ENCODE results near the gene ABCC1.

ABCC1 gene

DNA sequence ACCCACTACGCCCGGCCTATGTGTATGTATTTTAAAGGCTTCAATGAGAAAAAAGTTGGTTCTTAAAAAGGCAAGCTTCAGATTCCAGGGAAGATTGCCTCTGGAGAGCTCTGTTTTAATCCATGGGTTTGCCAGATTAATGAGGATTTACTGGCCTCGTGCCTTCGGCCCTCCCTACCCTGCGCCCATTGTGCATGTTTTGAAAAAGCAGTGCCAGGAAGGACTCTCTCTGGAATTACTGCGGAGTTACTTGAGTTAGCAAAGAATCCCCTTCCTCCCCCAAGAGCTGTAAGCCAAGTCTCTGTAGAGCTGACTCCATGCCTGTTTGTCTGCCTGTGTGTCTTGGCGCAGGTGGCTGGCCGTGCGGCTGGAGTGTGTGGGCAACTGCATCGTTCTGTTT lies 175.0 kb downstream of the ABCC1 start (continued):
- TF ChIP-seq ZNF776 (tag by site-specific recombination; IDR thresholded peaks at IDR 0.05; ENCODE audit: borderline replicate concordance), result no peak

DNA sequence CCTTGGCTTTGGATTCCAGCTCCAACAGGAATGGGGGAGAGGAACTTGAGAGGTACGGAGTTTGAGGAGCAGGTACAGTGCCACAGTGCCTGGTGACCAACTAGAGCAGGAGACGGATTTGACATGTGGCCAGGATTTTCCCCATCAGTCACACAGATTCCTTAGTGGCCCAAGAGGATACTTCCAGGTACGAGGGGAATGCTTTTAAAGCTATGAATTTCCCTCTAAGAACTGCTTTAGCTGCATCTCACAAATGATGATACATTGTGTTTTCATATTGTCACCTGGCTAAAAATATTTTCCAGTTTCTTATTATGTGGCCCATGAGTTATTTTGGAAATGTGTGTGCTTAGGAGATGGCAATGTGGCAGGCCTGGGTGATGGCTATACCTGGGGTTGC lies 175.6 kb downstream of the ABCC1 start:
- ChIA-PET POLR2A (interaction anchor here (0.6 kb wide), 1 partner anchor 24 kb away, joined by 4 read pairs; no protein-coding TSS in a partner anchor), CTCF (interaction anchor here (0.6 to 1.4 kb wide), 3 partner anchors 26 to 359 kb away, joined by 3 to 5 read pairs (median 3); no protein-coding TSS in a partner anchor)
- Histone ChIP-seq H3K9me3 (ENCODE audit: control insufficient read depth, insufficient read depth, low read depth, low read length) (no peaks in the 10 kb centered on the region), H3K27ac (ENCODE audit: extremely low read depth, low read depth, low read length) (no peak overlapping the region), H3K4me1 (ENCODE audit: control insufficient read depth, insufficient read depth, low read length) (no peaks in the 10 kb centered on the region), H3K4me3 (ENCODE audit: low read depth, low read length) (no peak overlapping the region), H3K36me3 (ENCODE audit: control insufficient read depth in 2 of 2, insufficient read depth in 1 of 2, low read length in 2 of 2) (peaks cover 23 to 71% of the 10 kb centered on the region in 2 experiments; a peak in 2 of 3 replicates)
- TF ChIP-seq ZNF777 (tag by site-specific recombination; IDR thresholded peaks at IDR 0.05; ENCODE audit: borderline replicate concordance), result no peak
- TF ChIP-seq ZBTB20 (tag by site-specific recombination; IDR thresholded peaks at IDR 0.05), result no peak
- TF ChIP-seq ZNF239 (tag by site-specific recombination; IDR thresholded peaks at IDR 0.05), result no peak
- no peak for TF ChIP-seq ZNF654 (tag by site-specific recombination; IDR thresholded peaks at IDR 0.05; ENCODE audit: low read depth)
- no peak for TF ChIP-seq ZNF184 (tag by site-specific recombination; IDR thresholded peaks at IDR 0.05)
- no peak for TF ChIP-seq ZSCAN23 (tag by site-specific recombination; IDR thresholded peaks at IDR 0.05)
- TF ChIP-seq ZNF138 (tag by site-specific recombination; IDR thresholded peaks at IDR 0.05; ENCODE audit: borderline replicate concordance), result no peak
- no peak for TF ChIP-seq ZFP69B (tag by site-specific recombination; IDR thresholded peaks at IDR 0.05)
- TF ChIP-seq ZNF121 (tag by site-specific recombination; IDR thresholded peaks at IDR 0.05), result no peak
- TF ChIP-seq EGR2 (tag by site-specific recombination; IDR thresholded peaks at IDR 0.05; ENCODE audit: low read depth), result no peak
- no peak for TF ChIP-seq SP2 (tag by site-specific recombination; IDR thresholded peaks at IDR 0.05)

DNA sequence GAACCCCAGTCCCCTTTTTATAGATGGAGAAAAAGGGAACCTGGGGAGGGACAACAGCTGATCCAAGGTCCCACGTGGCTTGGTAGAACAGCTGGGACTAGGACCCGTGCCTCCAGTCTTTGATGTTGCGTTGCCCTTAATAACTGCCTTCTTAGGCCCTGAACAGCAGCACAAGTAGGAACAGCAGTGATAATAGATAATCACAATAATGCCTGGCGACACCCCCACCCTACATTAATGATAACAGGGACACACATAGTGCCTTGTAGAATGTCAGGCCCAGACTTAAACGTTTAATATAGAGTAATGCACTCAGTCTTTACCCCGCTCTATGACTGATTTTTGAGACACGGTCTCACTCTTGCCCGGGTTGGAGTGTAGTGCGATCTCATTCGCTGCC lies 177.5 kb downstream of the ABCC1 start:
- CTCF ChIA-PET, result interaction anchor here (0.6 to 2.3 kb wide), 7 partner anchors 48 to 361 kb away, joined by 3 to 11 read pairs (median 4); no protein-coding TSS in a partner anchor
- TF ChIP-seq ZNF350 (tag by site-specific recombination; IDR thresholded peaks at IDR 0.05) (no peak), ZNF548 (tag by site-specific recombination; IDR thresholded peaks at IDR 0.05) (no peak), ZBTB48 (tag by site-specific recombination; IDR thresholded peaks at IDR 0.05) (no peak), ZNF510 (tag by site-specific recombination; IDR thresholded peaks at IDR 0.05; ENCODE audit: insufficient replicate concordance) (no peak), ZFHX2 (tag by site-specific recombination; conservative IDR thresholded peaks at IDR 0.05) (no peak), KLF9 (tag by site-specific recombination; IDR thresholded peaks at IDR 0.05; ENCODE audit: low read depth) (no peak), RBAK (tag by site-specific recombination; IDR thresholded peaks at IDR 0.05) (no peak), ZNF473 (tag by site-specific recombination; IDR thresholded peaks at IDR 0.05) (no peak), KLF1 (tag by site-specific recombination; IDR thresholded peaks at IDR 0.05) (no peak), ZNF302 (tag by site-specific recombination; IDR thresholded peaks at IDR 0.05; ENCODE audit: low read depth) (no peak), ZNF404 (tag by site-specific recombination; IDR thresholded peaks at IDR 0.05) (no peak), ZNF561 (tag by site-specific recombination; IDR thresholded peaks at IDR 0.05; ENCODE audit: borderline replicate concordance) (no peak), ZBTB17 (tag by site-specific recombination; IDR thresholded peaks at IDR 0.05) (no peak), ZNF169 (tag by site-specific recombination; IDR thresholded peaks at IDR 0.05) (no peak)
- TF ChIP-seq, protein P1, sequence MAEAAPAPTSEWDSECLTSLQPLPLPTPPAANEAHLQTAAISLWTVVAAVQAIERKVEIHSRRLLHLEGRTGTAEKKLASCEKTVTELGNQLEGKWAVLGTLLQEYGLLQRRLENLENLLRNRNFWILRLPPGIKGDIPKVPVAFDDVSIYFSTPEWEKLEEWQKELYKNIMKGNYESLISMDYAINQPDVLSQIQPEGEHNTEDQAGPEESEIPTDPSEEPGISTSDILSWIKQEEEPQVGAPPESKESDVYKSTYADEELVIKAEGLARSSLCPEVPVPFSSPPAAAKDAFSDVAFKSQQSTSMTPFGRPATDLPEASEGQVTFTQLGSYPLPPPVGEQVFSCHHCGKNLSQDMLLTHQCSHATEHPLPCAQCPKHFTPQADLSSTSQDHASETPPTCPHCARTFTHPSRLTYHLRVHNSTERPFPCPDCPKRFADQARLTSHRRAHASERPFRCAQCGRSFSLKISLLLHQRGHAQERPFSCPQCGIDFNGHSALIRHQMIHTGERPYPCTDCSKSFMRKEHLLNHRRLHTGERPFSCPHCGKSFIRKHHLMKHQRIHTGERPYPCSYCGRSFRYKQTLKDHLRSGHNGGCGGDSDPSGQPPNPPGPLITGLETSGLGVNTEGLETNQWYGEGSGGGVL (tag by site-specific recombination; IDR thresholded peaks at IDR 0.05), result no peak
- TF ChIP-seq, protein P2, sequence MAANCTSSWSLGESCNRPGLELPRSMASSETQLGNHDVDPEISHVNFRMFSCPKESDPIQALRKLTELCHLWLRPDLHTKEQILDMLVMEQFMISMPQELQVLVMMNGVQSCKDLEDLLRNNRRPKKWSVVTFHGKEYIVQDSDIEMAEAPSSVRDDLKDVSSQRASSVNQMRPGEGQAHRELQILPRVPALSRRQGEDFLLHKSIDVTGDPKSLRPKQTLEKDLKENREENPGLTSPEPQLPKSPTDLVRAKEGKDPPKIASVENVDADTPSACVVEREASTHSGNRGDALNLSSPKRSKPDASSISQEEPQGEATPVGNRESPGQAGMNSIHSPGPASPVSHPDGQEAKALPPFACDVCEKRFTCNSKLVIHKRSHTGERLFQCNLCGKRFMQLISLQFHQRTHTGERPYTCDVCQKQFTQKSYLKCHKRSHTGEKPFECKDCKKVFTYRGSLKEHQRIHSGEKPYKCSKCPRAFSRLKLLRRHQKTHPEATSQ (tag by site-specific recombination; IDR thresholded peaks at IDR 0.05), result no peak
- Histone ChIP-seq H3K27ac (ENCODE audit: extremely low read depth, low read depth, low read length) (no peak overlapping the region), H3K9me3 (ENCODE audit: control insufficient read depth, insufficient read depth, low read depth, low read length) (no peaks in the 10 kb centered on the region), H3K36me3 (ENCODE audit: control insufficient read depth in 2 of 2, insufficient read depth in 1 of 2, low read length in 2 of 2) (peaks cover 23 to 69% of the 10 kb centered on the region in 2 experiments; a peak in 2 of 3 replicates), H3K4me1 (ENCODE audit: control insufficient read depth, insufficient read depth, low read length) (no peaks in the 10 kb centered on the region), H3K4me3 (ENCODE audit: low read depth, low read length) (no peak overlapping the region)
- POLR2A ChIA-PET, result no interaction called here
